Measurements from ENCODE around the gene SGMS1.

- TF ChIP-seq CTCF (conservative IDR thresholded peaks at IDR 0.05 in 1 of 2, IDR thresholded peaks at IDR 0.05 in 1 of 2; ENCODE audit: extremely low read depth in 1 of 2, insufficient read depth in 1 of 2, low read depth in 1 of 2, low read length in 2 of 2) (no peak), EZH2 (IDR thresholded peaks at IDR 0.05; ENCODE audit: borderline replicate concordance, low read length) (no peak)
Observed at GRCh38 chr10:50384898-50385297, 238.9 kb downstream of the SGMS1 start.

Data from mammary epithelial cell (primary cell).